Activated CD8-positive, alpha-beta memory T cell treated with anti-CD3 and anti-CD28 coated beads, Interleukin-2, amount 50 U/mL, for 1 hour (primary cell): ENCODE results near the gene INIP.

Experiments
- DNase-seq: peaks from one replicate; pipeline ENCODE4 v3.0.0-alpha.2; 2020; ENCODE audit errors: extremely low read depth

INIP gene

GRCh38 chr9:112717661-112718331, at the start of gene INIP:
TSS of gene INIP (minus strand) at chr9:112718117. CDS start at chr9:112716485, 1,632 bp downstream.
- peak; percentile 93 for DNase-seq

- DNase-seq: no peak
Observed at GRCh38 chr9:112765281-112765680, 47.4 kb upstream of the INIP start.

GRCh38 chr9:112764837-112765236, 46.9 kb upstream of the INIP start:
- DNase-seq: no peak

GRCh38 chr9:112764344-112764743, 46.4 kb upstream of the INIP start:
- DNase-seq: no peak

- DNase-seq: no peak
Observed at GRCh38 chr9:112762726-112763518, 45.0 kb upstream of the INIP start.

GRCh38 chr9:112761912-112762655, 44.2 kb upstream of the INIP start:
- no peak for DNase-seq

- DNase-seq: no peak
Observed at GRCh38 chr9:112760821-112761220, 42.9 kb upstream of the INIP start.

GRCh38 chr9:112757940-112758339, 40.0 kb upstream of the INIP start:
- no peak for DNase-seq

GRCh38 chr9:112757282-112757883, 39.5 kb upstream of the INIP start:
- no peak for DNase-seq

- no peak for DNase-seq
Observed at GRCh38 chr9:112755675-112756074, 37.8 kb upstream of the INIP start.

GRCh38 chr9:112755016-112755427, 37.1 kb upstream of the INIP start:
- no peak for DNase-seq

GRCh38 chr9:112754578-112754977, 36.7 kb upstream of the INIP start:
- no peak for DNase-seq

- no peak for DNase-seq
Observed at GRCh38 chr9:112753725-112754124, 35.8 kb upstream of the INIP start.

GRCh38 chr9:112752334-112753125, 34.6 kb upstream of the INIP start:
- DNase-seq: no peak

- peak; percentile 12 for DNase-seq
Observed at GRCh38 chr9:112751056-112751795, 33.3 kb upstream of the INIP start.

GRCh38 chr9:112750764-112751055, 32.8 kb upstream of the INIP start:
- DNase-seq: no peak

- peak; percentile 25 for DNase-seq
Observed at GRCh38 chr9:112750016-112750763, 32.3 kb upstream of the INIP start, which contains the start of gene SNX30. TSS of gene SNX30 (plus strand) at chr9:112750760. CDS start at chr9:112751002, 242 bp downstream.

- no peak for DNase-seq
Observed at GRCh38 chr9:112747094-112747493, 29.2 kb upstream of the INIP start.

- no peak for DNase-seq
Observed at GRCh38 chr9:112744177-112744576, 26.3 kb upstream of the INIP start.
